GM19395 (cell line): ENCODE results near the gene RADIL.

Experiments
- ATAC-seq: cut with Tn5 transposase; IDR thresholded peaks from one replicate; pipeline ENCODE4 v1.9.1; 2021; ENCODE audit warnings: mild to moderate bottlenecking, moderate library complexity; ENCODE audit not compliant: unreplicated experiment

The RADIL gene

DNA sequence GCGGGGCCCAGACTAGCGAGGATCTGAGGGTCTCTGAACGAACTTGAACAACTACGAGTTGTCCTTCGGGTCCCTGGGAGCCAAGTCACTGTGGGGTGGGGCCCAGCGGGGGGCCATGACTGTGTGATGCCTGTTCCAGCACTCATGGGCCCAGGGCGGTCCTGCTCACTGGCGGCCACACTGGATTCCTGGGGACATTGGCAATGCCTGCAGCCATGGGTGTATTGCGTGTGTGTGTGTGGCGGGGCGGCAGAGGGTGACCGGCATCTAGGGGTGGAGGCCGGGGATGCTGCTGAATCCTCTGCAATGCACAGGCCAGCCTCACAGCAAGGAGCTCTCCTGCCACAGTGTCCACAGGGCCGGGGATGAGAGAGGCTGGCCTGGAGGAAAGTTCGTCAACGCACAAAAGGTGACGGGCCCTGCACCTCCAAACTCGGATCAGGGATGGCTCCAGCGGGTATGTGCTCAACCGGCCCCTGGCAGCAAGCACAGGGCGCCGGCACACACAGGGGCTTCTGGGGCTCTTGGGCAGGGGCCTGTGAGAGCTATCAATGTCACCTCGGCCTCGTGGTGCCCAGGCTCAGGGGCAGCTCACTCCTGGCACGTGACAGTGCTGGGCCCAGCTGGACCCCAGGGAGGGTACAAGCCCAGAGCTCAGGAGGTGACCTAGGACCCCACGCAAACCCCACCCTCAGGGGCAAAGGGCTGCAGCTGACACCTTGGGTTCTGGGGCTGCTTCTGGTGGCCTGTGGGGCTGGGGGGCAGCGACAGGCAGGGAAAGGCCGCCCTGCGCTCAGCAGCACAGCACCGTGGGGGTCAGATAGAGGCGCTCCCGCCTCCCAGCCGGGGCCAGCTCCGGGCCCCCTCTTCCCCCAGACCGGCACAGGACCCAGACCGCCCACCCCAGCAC lies 49.6 kb downstream of the RADIL start:
- ATAC-seq: no peak

DNA sequence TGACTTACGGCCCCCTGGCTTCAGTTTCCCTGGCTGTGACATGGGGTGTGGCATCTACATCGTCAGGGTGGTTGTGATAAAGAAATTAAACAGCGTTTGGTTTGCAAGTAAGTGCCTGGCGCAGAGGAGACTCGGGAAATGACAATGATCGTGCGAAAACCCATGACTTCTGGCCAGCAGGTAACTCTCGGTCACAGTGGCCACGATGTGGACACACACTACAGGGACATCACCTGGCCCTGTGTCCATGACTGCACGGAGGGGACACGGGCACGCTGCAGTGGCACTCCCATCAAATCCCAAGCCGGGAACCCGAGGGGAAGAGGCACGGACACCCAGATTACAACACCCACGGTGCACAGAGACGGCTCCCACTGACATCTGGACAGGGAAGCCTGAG lies 50.3 kb downstream of the RADIL start:
- no peak for ATAC-seq

DNA sequence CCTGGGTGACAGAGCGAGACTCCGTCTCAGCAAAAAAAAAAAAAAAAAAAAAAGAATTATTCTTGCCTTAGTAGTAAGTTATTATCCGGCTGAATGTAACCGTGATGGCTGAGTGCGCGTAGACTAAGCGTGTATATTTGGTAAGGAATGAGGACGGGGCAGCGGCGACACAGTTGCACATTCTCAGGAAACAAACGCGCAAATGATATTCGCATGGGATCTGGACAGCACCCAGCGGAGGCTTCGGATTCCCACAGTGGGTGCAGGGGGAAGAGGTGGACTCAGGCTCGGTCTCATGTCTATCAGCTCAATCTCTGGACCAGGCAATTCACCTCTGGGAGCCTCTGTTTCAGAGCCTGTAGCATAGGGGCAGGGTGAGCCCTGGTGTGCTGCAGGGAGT lies 50.8 kb downstream of the RADIL start:
- ATAC-seq: no peak

DNA sequence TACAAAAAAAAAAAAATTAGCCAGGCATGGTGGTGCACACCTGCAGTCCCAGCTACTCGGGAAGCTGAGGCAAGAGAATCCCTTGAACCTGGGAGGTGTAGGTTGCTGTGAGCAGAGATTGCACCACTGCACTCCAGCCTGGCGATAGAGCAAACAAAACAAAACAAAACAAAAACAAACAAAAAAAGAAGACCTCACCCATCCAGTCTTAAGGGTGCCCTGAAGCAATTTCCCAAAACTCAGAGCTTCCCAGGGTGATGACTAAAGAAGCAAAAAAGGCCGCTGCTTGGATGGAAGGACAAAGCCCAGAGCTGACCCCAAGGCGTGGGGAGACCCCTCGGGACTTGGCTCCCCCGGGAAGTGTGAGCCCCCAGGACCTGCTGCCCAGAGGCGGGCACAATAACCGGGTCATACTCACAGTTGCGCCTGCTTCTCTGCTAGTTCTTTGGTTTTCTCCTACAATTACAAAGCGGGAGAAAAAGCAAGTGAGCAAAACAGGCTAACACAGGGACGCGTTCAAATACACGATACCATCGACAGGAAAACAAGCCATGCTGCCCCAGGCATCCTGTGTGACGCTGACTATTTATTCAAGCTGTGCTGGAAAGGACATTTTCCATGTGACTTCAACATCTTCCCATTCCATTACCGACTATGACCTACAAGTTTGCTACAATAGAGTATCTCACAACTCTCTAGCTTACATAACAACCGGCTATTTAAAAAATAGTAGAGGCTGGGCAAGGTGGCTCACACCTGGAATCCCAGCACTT lies 51.6 kb downstream of the RADIL start:
- no peak for ATAC-seq

DNA sequence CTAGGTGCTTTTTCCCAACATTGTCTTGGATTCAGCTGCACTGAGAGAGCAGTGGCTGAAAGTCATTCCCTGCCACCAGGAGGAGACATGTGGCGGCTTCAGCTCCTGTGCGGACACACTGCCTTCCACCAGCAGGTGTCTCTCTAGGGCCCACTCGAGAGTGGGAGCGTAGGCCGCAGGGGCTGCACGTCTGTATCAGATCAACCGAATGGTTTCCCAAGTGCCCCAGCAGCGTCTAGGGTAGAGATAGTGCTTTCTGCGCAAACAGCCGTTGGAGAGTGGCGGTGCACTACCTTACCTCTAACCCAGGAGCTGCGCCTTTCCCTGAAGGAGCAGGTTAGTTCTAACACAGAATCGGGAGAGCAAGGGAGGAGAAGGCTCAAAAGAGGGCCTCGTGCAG lies 53.3 kb downstream of the RADIL start:
- ATAC-seq: peak; percentile 63

DNA sequence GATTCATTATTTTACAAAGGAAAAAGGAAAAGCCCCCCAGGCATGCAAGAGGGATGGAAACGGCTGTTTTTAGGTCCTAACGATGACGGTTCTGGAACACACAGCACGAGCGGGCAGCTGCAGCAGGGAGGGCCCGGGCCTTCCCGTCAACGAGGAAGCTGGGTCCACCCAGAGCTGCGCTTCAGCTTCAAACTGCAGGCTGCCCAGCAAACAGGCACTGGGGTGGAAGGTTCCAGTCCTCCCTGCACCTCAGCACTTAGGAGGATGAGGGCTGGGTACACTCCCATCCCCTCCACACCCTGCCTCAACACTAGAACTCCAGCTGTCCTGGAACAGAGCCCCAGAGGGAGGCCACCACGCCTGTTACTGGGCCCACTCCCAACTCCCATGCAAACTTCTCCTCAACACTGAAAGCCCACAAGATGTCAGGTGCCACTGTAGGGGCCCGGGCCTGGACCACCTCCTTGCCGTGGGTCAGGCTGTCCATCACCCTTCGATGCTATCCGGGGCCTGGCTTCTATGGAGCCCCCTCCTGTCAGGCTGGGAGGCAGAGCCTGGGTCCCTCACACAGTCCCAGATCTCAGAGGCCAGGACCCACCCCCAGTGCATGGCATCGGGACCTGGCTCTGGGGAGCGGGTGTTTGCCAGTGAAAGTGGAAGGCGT lies 54.7 kb downstream of the RADIL start:
- ATAC-seq: no peak

DNA sequence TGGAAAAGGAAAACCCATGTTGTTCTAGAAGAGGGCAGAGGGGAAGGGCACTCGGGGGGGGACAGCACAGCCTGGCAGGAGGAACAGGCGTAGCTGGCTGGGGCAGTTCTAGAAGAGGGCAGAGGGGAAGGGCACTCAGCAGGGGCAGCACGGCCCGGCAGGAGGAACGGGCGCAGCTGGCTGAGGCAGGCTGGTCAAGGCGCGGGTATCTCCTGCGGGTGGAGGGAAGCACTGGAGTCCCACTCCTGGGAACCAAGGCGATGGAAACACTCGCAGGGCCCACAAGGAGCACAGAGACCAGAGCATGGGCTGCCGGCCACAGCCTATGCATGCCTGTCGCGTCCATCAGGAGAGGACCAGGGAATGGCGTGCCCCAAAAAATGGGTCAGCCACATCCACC lies 58.4 kb downstream of the RADIL start:
- no peak for ATAC-seq

DNA sequence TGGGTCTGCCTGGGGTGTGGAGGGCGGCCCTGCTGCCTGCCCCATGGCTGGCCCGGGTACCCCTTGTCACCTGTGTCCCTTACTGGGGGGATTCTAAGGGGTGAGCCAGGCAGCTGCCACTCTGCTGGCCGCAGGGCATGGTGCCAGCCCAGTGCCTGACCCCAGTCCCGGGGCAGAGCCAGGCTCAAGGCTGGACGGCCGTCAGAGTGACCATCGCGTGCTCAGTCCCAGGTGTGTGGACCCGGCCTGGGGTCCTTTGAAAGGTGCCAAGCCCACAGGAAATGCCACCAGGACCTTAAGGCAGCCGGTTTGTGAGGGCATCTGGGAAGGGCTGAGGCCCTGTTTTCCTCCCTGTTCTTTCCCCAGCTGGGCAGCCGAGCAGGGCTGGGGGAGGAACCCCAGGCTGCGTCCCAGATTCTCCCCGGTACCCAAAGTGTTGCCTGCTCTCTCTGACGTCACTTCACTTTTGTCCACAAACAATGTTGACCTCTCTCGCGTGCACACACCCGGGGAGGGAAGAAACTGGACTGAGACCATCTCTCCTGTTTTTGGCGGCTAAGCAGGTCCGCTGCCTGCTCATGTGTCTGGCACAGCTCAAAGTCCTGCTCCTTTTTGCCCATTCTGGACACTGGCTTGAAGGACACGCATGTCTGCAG lies 59.3 kb downstream of the RADIL start:
- no peak for ATAC-seq

DNA sequence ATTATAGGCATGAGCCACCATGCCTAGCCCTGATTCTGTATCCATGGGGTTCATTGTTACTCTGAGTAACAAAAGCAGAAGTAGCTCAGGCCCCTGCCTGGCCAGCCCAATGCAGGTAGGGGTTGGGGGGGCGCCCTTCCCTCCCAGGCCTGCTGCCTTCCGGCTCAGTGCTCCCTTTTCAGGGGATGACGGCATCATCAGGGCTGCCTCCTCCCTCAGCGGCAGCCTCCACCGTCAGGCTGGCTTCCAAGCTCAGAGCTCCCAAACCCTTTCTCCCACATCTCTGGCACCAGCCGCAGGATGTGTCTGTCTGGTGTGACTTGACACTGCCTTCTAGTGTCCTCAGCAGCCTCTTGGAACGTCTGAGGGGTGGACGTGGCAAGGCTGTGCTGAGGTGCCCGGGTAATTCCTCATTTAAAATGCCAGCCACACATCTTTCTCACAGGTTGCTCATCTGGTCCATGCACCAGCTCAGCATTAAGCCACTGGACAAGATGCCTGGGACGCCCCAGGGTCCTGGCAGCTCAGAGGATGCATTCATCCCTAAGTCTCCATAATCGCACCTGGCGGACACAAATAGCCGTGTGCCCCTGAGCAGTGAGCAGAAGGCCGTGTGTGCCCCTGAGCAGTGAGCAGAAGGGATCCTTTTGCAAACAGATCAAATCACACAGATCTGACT lies 59.9 kb downstream of the RADIL start:
- ATAC-seq: no peak

DNA sequence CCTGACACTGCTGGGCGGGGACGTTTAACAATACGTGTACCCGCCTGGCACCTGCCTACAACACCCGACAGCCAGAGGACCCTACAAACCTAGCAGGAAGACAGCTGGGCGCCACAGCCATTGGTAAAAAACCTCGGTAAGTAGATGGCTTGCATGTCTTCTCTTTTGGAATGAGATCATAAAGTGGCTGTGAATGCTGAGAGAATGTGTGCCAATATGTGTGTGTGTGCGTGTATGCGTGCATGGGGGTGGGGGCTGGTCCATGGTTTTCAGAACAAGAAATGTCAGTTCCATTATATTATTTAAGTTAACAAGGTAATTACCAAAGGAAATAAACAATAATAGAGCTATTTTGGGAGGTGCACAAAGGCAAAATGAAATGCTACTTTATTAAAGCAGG lies 60.8 kb downstream of the RADIL start:
- no peak for ATAC-seq

DNA sequence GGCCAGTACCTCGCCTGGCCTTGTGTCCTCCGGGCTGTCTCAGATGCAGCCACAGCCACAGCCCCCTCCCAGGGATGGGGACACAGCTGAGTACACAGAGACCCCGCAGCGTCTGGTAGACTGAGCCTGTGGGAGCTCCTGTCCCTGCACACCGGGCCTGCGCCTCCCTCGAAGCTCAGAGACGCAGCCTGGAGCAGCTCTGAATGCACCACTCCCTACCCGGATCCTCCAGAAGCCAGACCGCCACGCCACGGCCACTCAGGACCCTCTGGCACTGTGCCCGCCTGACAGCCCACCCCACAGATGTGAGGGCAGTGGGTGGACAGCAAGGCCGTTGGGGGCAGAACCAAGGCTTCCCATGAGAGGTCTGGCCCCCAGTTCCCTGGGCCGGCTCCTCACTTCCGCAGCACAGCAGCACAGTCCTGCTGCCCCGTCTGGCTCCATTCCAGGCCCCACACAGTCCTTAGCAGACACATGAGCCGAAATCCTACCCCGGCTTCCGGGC lies 62.5 kb downstream of the RADIL start:
- no peak for ATAC-seq

DNA sequence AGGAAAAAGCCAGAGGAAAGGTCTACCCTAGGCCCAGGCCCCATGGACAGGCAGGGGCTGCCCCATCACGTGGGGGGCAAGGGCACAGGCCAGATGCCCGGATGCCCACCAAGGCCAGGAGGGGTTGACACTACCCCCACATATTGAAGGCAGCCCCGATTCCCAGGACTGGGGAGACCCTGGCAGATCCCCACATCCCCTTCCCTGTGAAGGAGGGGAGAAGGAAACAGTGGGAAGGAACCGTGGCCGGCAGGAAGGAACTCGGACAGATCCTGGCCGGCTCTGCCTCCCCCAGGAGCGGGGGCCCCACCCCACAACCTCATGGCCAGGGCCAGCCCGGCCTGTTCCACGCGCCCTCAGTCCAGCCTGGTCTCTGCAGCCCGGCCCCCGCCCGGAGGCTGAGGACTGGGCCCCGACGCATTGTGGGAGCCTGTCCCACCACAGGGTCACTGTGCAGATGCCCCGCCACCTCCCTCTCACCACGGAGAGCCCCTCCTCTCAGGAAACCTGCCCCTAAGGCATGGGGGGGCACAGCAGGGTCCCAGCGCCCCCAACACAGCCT lies 63.0 kb downstream of the RADIL start:
- no peak for ATAC-seq

DNA sequence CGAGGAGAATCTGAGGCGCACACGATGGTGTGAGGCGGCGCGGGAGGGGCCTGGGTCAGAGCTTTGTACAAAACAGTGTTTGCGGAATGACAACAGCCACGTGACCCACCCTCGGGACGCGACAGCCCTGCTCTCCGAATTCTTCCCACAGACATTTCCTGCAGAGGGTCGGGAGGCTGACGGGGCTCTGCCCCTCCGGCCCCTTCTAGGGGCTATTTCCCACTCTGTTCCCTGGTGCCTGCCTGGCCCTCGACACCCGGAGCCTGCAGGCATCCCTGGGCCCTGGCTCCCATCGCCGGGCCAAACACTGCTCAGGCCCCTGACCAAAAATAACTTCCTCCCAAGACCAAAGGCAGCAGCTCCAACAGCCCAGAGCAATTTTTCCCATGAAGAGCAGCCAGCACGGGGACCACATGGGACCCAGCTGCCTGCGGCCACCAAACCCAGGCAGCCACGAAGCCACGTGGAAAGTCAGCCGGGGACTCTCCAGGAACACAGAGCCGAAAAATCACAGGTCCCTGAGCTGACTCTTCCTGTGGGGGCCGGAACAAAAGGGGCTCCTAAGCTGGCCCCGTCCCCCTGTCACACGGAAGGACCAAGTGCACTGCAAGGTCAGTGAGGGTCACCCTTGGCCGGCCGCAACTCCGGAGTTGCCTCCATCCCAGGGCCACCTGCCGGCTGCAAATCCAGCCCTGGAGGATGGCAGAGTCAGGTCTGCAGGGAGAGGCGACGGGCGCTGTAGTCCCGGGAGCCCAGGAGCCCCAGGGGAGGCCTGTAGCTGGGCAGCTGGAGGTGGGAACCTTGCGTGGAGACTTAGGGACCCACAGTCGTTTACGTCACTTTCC lies 63.7 kb downstream of the RADIL start:
- ATAC-seq: no peak

DNA sequence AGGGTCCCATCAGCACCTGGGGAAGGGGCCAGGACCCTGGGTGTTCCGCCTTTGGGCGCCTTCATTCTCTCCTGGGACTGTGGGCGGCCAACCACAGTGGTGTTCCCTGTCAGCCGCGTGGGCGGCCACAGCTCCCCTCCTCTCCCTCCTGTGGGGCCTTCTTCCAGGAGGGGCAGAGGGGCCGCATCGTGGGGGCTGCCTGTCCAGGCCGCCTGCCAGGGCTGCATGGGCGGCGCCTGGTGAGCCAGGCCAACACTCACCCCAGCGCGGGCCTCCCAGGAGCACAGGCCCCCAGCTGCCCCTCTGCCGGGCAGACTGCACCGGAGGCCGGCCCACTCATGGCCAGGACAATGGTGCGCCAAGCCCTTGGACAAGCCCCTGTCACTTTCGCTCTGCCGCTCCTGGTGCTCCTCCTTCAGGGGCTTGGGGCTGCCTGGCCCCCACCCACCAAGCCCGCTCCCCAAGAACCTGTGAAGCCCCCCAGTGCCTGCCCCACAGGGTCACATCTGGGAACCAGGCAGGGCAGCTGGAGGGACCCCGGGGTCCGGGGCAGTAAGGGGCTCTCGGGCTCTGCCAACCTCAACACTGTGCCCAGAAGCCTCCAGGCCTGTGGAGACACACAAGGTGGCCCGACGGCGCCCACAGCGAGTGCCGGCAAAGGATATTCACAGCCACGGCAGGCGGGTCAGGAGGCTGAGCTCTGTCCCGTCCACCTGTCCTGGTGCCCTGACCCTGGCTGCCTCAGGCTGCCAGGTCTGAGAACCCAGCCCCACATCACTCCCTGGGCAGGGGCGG lies 65.3 kb downstream of the RADIL start:
- no peak for ATAC-seq

DNA sequence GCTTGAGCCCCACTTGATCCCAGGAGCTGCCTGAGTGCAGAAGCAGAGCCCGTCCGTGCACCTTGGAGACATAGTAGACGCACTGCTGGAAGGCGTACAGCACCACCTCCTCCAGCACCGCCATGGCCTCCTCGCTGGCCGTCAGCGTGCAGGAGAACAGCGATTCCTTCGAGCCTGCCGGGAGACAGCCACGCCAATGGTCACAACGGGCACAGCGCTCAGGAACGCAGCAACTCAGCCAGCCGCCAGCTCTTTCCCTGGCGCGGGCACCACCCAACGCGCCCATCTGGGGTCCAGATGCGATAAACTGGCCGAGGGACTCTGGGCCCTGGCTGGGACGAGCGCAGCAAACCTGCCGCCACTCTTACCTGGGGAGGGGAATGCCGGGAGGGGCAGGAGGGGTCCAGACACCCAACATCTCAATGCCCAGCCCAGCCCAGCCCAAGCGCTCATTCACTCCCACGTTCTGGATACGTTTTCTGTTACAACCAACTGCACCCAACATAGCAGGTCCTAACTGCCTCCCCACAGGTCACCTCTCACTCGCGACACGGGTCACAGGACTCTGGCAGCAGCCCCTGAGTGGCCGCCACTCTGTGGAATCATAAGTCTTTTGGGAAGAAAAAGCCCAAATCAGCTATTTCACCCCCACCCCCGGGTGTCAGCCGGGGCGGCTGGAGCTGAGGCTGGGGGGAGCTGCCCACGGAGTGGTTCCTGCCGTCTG lies 66.2 kb downstream of the RADIL start:
- no peak for ATAC-seq

DNA sequence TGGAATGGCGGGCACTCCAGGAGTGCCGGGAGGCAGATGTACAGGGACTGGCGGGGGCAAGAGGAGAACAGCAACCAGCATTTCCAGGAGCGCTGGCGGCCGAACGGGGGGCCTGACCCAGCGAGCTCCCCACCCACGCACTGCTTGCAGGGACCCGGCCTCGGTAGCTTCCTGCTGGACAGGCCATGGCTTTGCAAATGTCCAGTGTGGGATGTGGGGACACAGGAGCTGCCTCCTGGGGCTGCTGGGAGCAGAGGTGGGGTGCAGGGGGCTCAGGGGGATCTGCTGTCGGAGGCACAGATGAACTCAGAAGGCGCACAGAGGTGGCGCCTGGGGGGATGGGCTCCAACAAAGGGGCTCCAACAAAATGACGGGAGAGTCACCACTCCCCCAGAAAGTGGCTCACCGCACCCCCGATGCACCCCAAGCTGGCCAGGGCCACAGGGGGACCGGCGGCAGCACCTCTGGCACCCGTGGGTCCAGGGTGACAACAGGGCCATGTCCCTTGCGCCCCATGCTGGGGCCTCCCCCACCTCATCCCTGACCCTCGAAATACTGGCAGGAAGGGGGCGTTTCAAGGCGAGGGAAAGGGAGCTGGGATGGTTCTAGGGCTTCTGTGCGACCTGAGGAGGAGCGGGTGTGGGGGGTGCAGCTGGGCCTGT lies 67.0 kb downstream of the RADIL start:
- no peak for ATAC-seq
